HepG2 (cell line): ENCODE data around the gene CDH22. TPM values are rescaled to one million over a fixed set of nuclear protein-coding genes. Genes with fewer than 3 reads are reported as not detected.
A peak's percentile ranks its signal among the peaks of the same experiment; 100 is the strongest.

Experiments used
- ATAC-seq: fragments of 200-7000 bp; cut with Tn5 transposase; 3 replicates; pipeline ENCODE4 v1.9.1; 2020; ENCODE audit warnings: mild to moderate bottlenecking, moderate library complexity
- BruUV-seq: library from RNA; stranded (reverse); fragments of 400-500 nt; replicated peaks from 2 replicates; lab custom pipeline; 2021; lab: Mats Ljungman, UMichigan
- CTCF ChIA-PET: fragments of 300-600 bp; formaldehyde crosslinking; extraction: SDS; loops from one replicate; lab custom pipeline; 2021; ENCODE audit warnings: low total read pairs, inconsistent platforms, low intra/inter-chr PET ratio; lab: Yijun Ruan, JAX
- POLR2A ChIA-PET: fragments of 350-600 bp; sonication (Branson Sonifier 250); formaldehyde crosslinking; loops from one replicate; lab custom pipeline; 2020; ENCODE audit warnings: antibody characterized with exemption, inconsistent platforms; lab: Yijun Ruan, JAX
- DNase-seq: peaks from one replicate; pipeline ENCODE4 v3.0.0-alpha.2; 2015; ENCODE audit warnings: low spot score
- FAIRE-seq: peaks from 3 replicates; lab custom pipeline; 2011; peaks lifted over from hg19 to GRCh38; lab: Jason Lieb, UNC
- H2AFZ ChIP-seq: one replicate; pipeline ENCODE4 v1.6.1; 2011; ENCODE audit warnings: low read length, inconsistent platforms
- H3K27ac ChIP-seq: fragments of 300-600 bp; 3 replicates; pipeline ENCODE4 v1.8.0; 2011; ENCODE audit warnings: mixed run types, mild to moderate bottlenecking, mixed read lengths, low read length, inconsistent platforms; ENCODE audit not compliant: insufficient read depth; ENCODE audit errors: extremely low read length
- H3K27me3 ChIP-seq, 2 experiments: fragments of 200-600 bp in 1 of 2; 2 replicates in 1 of 2; 3 replicates in 1 of 2; pipeline versions ENCODE4 v1.6.0 to v1.8.0; 2011; ENCODE audit warnings: low read length in 2 of 2, mild to moderate bottlenecking in 2 of 2, moderate library complexity in 2 of 2, inconsistent platforms in 1 of 2; ENCODE audit not compliant: insufficient read depth in 2 of 2, control insufficient read depth in 1 of 2
- H3K36me3 ChIP-seq, 2 experiments: fragments of 200-600 bp in 1 of 2; replicated peaks in 1 of 2; 2 replicates in 1 of 2; 3 replicates in 1 of 2; pipeline versions ENCODE4 v1.5.1 to v1.8.0; 2011; ENCODE audit warnings: low read length in 2 of 2, inconsistent platforms in 1 of 2; ENCODE audit not compliant: insufficient read depth in 2 of 2, control insufficient read depth in 1 of 2
- H3K4me1 ChIP-seq: 2 replicates; pipeline ENCODE4 v1.5.1; 2012; ENCODE audit warnings: low read length, inconsistent platforms; ENCODE audit not compliant: insufficient read depth
- H3K4me2 ChIP-seq: 2 replicates; pipeline ENCODE4 v1.6.0; 2011; ENCODE audit warnings: low read depth, low read length, inconsistent platforms
- H3K4me3 ChIP-seq, 3 experiments: fragments of 200-600 bp in 1 of 3; sonication (generic), shearing (Covaris generic) in 1 of 3; replicated peaks in 1 of 3; 2 replicates each; pipeline ENCODE4 v1.5.1; 2011 to 2016; ENCODE audit warnings: low read length in 3 of 3, inconsistent platforms in 2 of 3, low read depth in 2 of 3, mild to moderate bottlenecking in 2 of 3, control low read depth in 1 of 3, mixed read lengths in 1 of 3; ENCODE audit not compliant: insufficient read depth in 1 of 3
- H3K79me2 ChIP-seq: one replicate; pipeline ENCODE4 v1.6.1; 2011; ENCODE audit warnings: low read length, inconsistent platforms; ENCODE audit not compliant: insufficient read depth
- H3K9ac ChIP-seq: 2 replicates; pipeline ENCODE4 v1.6.0; 2011; ENCODE audit warnings: mild to moderate bottlenecking, low read depth, low read length, inconsistent platforms; ENCODE audit not compliant: insufficient read depth
- H3K9me3 ChIP-seq: 2 replicates; pipeline ENCODE4 v1.5.1; 2012; ENCODE audit warnings: mild to moderate bottlenecking, low read length
- H4K20me1 ChIP-seq: 2 replicates; pipeline ENCODE4 v1.6.0; 2011; ENCODE audit warnings: inconsistent platforms, mild to moderate bottlenecking, low read length, moderate library complexity; ENCODE audit not compliant: insufficient read depth
- ATRX ChIP-seq: sonication (generic); formaldehyde crosslinking; IDR thresholded peaks from 2 replicates; pipeline ENCODE4 v1.4.0; 2020; ENCODE audit warnings: missing genetic modification reagents, borderline replicate concordance
- EED ChIP-seq: sonication (generic); formaldehyde crosslinking; IDR thresholded peaks from 2 replicates; pipeline ENCODE4 v1.5.0; 2020; ENCODE audit warnings: mild to moderate bottlenecking, missing genetic modification reagents
- EZH2 ChIP-seq: conservative IDR thresholded peaks from 2 replicates; pipeline ENCODE4 v1.6.1; 2012; ENCODE audit warnings: mild to moderate bottlenecking, low read depth, low read length, moderate library complexity
- HBP1 ChIP-seq: IDR thresholded peaks from 2 replicates; pipeline ENCODE4 v1.6.1; 2016; ENCODE audit warnings: low read depth, control low read depth
- MED8 ChIP-seq: sonication (generic); formaldehyde crosslinking; IDR thresholded peaks from 2 replicates; pipeline ENCODE4 v1.8.1; 2023; ENCODE audit warnings: mild to moderate bottlenecking, missing genetic modification reagents; ENCODE audit not compliant: insufficient replicate concordance
- NFKBIZ ChIP-seq: IDR thresholded peaks from 2 replicates; pipeline ENCODE4 v1.6.1; 2018; ENCODE audit warnings: missing genetic modification reagents, missing compliant biosample characterization
- POLR2G ChIP-seq: fragments of 200-400 bp; formaldehyde crosslinking; IDR thresholded peaks from 2 replicates; pipeline ENCODE4 v1.6.1; 2018; ENCODE audit warnings: mild to moderate bottlenecking, low read depth, low read length, moderate library complexity
- RXRA ChIP-seq: sonication (generic); formaldehyde crosslinking; IDR thresholded peaks from 2 replicates; pipeline ENCODE4 v1.5.1; 2020; ENCODE audit warnings: missing genetic modification reagents
- SALL1 ChIP-seq: sonication (generic); formaldehyde crosslinking; IDR thresholded peaks from 2 replicates; pipeline ENCODE4 v1.8.0; 2022; ENCODE audit warnings: mild to moderate bottlenecking, missing genetic modification reagents
- SRSF1 ChIP-seq: fragments of 200-400 bp; formaldehyde crosslinking; optimal IDR thresholded peaks from 2 replicates; pipeline ENCODE3; 2017; ENCODE audit warnings: mild to moderate bottlenecking, low read depth, low read length, moderate library complexity
- TFAP4 ChIP-seq: sonication (generic); IDR thresholded peaks from 2 replicates; pipeline ENCODE4 v1.6.1; 2016; ENCODE audit warnings: low read depth, borderline replicate concordance
- ZKSCAN1 ChIP-seq: fragments of 150-350 bp; IDR thresholded peaks from 2 replicates; pipeline ENCODE4 v1.6.1; 2014; ENCODE audit warnings: low read length
- ZMYM3 ChIP-seq: sonication (generic); formaldehyde crosslinking; IDR thresholded peaks from 2 replicates; pipeline ENCODE4 v1.5.1; 2020; ENCODE audit warnings: mild to moderate bottlenecking, missing genetic modification reagents
- ZNF513 ChIP-seq: sonication (generic); formaldehyde crosslinking; conservative IDR thresholded peaks from 2 replicates; pipeline ENCODE4 v1.5.0; 2020; ENCODE audit warnings: missing genetic modification reagents
- ZNF816 ChIP-seq: sonication (generic); formaldehyde crosslinking; IDR thresholded peaks from 2 replicates; pipeline ENCODE4 v1.8.0; 2022; ENCODE audit warnings: missing genetic modification reagents, mild to moderate bottlenecking, borderline replicate concordance
- WGBS: methylation state at CpG from one replicate; pipeline ENCODE4 v1.1.6; 2017; ENCODE audit warnings: low lambda C conversion rate; 5-methylcytosine and 5-hydroxymethylcytosine counted together
- in situ Hi-C: cut with HindIII; loops from 2 replicates; pipeline ENCODE4 v1.10.0; 2017; ENCODE audit warnings: low pct_unique_long_range_greater_than_20kb; ENCODE audit not compliant: extremely low pct_ligation_motif_present
- intact Hi-C: fragments of 100-400 bp; cut with micrococcal nuclease; formaldehyde crosslinking; loops from one replicate; pipeline ENCODE4 v1.10.0; 2022; ENCODE audit not compliant: unreplicated experiment
- polyA plus RNA-seq, 8 experiments: library from polyadenylated mRNA; depleted of rRNA in 3 of 8; stranded (reverse) in 7 of 8; unstranded in 1 of 8; fragments of >200 nt; fragmentation: Illumina TruSeq in 4 of 8; extraction: Trizol in 4 of 8; gene quantifications; 2 replicates each; pipeline versions ENCODE4 v1.2.1 to v1.2.3, GENCODE V29; 2011 to 2016; ENCODE audit warnings: low read depth in 4 of 8, missing spikeins in 1 of 8, mixed read lengths in 1 of 8; ENCODE audit not compliant: insufficient read depth in 1 of 8
- total RNA-seq, 5 experiments: library from RNA; depleted of rRNA; stranded (reverse); fragments of >200 nt; fragmentation: Illumina TruSeq; extraction: Trizol; gene quantifications; 2 replicates each; pipeline ENCODE4 v1.2.3, GENCODE V29; 2016; ENCODE audit warnings: low read depth in 1 of 5
- TF ChIP-seq, protein P1 (sequence below): sonication (generic); formaldehyde crosslinking; IDR thresholded peaks from 2 replicates; pipeline ENCODE4 v1.5.1; 2020; ENCODE audit warnings: missing genetic modification reagents, mild to moderate bottlenecking, borderline replicate concordance
- TF ChIP-seq, protein P2 (sequence below): sonication (generic); formaldehyde crosslinking; IDR thresholded peaks from 2 replicates; pipeline ENCODE4 v1.8.1; 2023; ENCODE audit warnings: mild to moderate bottlenecking, missing genetic modification reagents

Gene CDH22
- total and polyA plus RNA-seq, 2 of the 13 experiments (the other 11 are each of a cell fraction or from before 2014, with no cell fraction given) = not detected

GRCh38 chr20:46342451-46343347, 34.4 kb upstream of the CDH22 start:
- FAIRE-seq = no peak
- BruUV-seq = no TSS peak
- no peak for DNase-seq
- POLR2A ChIA-PET = interaction anchor here (3.3 kb wide), 1 partner anchor 21 kb away, joined by 13 read pairs; no protein-coding TSS in a partner anchor
- ATAC-seq = peak; percentile 8
- Histone ChIP-seq H3K9ac (no peak overlapping the region), H4K20me1 (no peaks in the 10 kb centered on the region), H3K4me3 (peak overlapping the region in 1 of 3 experiments; percentile 23; a peak in 1 of 6 replicates), H3K27ac (no peak overlapping the region), H3K9me3 (no peaks in the 10 kb centered on the region), H3K4me1 (peaks cover 15% of the 10 kb centered on the region), H3K27me3 (peaks cover 10 to 43% of the 10 kb centered on the region in 2 experiments; a peak in 4 of 5 replicates), H3K79me2 (no peaks in the 10 kb centered on the region), H3K36me3 (no peaks in the 10 kb centered on the region), H2AFZ (no peak overlapping the region), H3K4me2 (peak overlapping the region; percentile 26; the same call in 1 of the 2 replicates)
- 42% methylated on average over 17 of the region's 17 CpGs for WGBS
- in situ Hi-C loops = no loop called here
- CTCF ChIA-PET = no interaction called here
- intact Hi-C loops = no loop called here
- TF ChIP-seq HBP1 (CRISPR knock-in tag) (no peak), EED (CRISPR knock-in tag) (0 out of 2 replicates have a peak, but pooled peaks have one; percentile 19), ZMYM3 (CRISPR knock-in tag) (0 out of 2 replicates have a peak, but pooled peaks have one; percentile 12), ATRX (CRISPR knock-in tag) (no peak), ZNF513 (CRISPR knock-in tag) (no peak), NFKBIZ (CRISPR knock-in tag) (no peak), SRSF1 (no peak), ZKSCAN1 (peak; percentile 84), MED8 (CRISPR knock-in tag) (peak; percentile 31), ZNF816 (no peak), SALL1 (CRISPR knock-in tag) (0 out of 2 replicates have a peak, but pooled peaks have one; percentile 17), POLR2G (no peak), RXRA (CRISPR knock-in tag) (no peak), TFAP4 (0 out of 2 replicates have a peak, but pooled peaks have one; percentile 0), EZH2 (0 out of 2 replicates have a peak, but pooled peaks have one; percentile 1)
- TF ChIP-seq, protein P1, sequence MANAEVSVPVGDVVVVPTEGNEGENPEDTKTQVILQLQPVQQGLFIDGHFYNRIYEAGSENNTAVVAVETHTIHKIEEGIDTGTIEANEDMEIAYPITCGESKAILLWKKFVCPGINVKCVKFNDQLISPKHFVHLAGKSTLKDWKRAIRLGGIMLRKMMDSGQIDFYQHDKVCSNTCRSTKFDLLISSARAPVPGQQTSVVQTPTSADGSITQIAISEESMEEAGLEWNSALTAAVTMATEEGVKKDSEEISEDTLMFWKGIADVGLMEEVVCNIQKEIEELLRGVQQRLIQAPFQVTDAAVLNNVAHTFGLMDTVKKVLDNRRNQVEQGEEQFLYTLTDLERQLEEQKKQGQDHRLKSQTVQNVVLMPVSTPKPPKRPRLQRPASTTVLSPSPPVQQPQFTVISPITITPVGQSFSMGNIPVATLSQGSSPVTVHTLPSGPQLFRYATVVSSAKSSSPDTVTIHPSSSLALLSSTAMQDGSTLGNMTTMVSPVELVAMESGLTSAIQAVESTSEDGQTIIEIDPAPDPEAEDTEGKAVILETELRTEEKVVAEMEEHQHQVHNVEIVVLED (CRISPR knock-in tag) = no peak
- TF ChIP-seq, protein P2, sequence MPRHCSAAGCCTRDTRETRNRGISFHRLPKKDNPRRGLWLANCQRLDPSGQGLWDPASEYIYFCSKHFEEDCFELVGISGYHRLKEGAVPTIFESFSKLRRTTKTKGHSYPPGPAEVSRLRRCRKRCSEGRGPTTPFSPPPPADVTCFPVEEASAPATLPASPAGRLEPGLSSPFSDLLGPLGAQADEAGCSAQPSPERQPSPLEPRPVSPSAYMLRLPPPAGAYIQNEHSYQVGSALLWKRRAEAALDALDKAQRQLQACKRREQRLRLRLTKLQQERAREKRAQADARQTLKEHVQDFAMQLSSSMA (CRISPR knock-in tag) = 0 out of 2 replicates have a peak, but pooled peaks have one; percentile 41
